Activated CD8-positive, alpha-beta memory T cell treated with anti-CD3 and anti-CD28 coated beads, Interleukin-2, amount 50 U/mL, for 1 hour (primary cell): ENCODE data around the gene FGD3.
A peak's percentile ranks its signal among the peaks of the same experiment; 100 is the strongest.
"Not testable (repeated sequence)": the region's sequence is repeated elsewhere in the genome, so short reads cannot be mapped to it uniquely, and the experiment has no call there.

ENCODE experiments used
- DNase-seq: peaks from one replicate; pipeline ENCODE4 v3.0.0-alpha.2; 2020; ENCODE audit errors: extremely low read depth

Gene FGD3

DNA sequence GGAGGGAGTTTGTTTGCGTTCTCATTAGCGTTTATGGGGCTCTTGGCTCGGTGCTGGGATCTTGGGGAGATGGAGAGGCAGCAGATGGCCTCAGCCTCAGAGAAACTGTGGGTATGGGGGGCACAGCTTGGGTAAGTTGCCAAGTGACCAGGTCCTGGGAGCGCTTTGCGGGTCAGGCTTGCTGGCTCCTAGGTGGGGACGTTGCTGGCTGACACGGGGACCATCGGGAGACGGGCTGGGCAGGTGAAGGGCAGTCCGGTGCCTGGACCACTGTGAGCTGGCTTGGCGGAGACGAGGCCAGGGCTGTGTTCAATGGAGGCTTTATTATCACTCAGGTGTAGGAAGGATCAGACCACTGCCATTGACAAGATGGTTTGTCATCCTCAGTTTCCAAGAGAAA lies 30.0 kb downstream of the FGD3 start:
- no peak for DNase-seq

DNA sequence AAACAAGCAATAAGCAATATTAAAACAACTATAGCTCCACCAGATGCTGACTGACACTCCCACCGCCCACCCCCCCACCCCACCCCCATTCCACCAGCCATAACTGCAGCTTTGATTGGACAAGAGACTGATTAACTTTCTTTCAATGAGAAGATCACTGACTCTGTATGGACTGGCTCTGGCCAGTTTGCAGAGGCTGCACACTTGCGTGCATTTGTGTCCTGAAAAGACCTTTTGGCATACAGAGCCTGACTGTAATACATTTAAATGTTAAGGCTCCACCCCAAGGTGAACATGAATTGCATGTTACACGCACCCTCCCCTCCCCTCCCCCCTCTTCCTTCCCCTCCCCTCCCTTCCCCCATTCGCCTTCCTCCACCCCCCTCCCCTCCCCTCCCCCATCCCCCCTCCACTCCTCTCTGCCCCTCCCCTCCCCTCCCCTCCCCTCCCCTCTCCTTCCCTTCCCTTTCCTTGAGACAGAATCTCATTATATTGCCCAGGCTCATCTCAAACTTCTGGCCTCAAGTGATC lies 31.1 kb downstream of the FGD3 start:
- DNase-seq, result no peak

DNA sequence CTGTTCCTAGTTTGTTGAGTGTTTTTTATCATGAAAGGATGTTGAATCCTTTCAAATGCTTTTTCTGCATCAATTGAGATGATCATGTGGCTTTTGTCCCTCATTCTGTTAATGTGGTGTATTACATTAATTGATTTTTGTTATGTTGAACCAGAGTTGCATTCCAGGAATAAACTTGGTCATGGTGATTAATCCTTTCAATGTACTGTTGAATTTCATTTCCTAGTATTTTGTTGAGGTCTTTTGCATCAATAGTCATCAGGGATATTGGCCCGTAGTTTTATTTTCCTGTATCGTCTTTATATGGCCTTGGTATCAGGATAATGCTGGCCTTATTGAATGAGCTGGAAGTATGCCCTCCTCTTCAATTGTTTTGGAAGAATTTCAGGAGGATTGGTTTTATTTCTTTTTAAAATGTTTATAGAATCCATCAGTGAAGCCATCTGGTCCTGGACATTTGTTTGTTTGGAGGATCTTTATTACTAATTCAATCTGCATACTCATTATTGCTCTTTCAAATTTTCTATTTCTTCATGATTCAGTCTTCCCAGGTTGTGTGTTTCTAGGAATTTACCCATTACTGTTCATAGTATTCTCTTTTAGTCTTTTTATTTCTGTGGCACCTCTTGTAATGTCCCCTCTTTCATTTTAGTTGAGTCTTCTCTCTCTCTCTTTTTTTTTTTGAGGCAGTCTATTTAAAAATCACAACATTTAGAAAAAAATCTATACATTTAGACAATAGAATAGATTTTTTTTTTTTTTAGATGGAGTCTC lies 32.1 kb downstream of the FGD3 start:
- no peak for DNase-seq

DNA sequence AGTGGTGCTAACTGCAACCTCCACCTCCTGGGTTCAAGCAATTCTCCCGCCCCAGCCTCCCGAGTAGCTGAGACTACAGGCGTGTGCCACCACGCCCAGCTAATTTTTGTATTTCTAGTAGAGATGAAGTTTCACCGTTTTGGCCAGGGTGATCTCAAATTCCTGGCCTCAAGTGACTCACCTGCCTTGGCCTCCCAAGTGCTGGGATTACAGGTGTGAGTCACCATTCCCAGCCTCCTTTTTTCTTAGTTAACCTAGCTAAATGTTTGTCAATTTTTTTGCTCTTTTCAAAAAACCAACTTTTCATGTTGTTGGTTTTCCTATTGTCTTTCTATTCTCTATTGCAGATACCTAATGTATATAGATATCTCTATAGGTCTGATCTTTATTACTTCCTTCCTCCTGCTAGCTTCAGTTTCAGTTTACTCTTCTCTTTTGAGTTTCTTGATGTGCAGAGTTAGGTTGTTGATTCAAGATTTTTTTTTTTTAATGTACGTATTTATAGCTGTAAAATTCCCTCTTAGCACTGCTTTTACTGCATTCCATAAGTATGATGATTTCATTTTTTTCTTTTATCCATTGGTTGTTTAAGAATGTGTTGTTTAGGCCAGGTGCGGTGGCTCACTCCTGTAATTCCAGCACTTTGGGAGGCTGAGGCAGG lies 32.9 kb downstream of the FGD3 start:
- DNase-seq, result no peak

DNA sequence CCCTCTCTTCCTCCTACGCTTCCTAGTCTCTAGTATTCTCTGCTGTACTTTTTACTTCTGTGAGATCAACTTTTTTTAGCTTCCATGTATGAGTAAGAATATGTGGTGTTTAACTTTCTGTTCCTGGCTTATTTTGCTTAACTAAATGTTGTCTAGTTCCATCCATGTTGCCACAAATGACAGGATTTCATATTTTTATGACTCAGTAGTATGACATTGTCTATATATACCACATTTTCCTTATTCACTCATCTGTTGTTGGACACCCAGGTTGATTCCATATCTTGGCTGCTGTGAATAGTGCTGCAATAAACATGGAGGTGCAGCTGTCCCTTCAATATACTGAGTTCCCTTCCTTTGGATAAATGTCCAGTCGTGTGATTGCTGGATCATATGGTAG lies 34.8 kb downstream of the FGD3 start:
- no peak for DNase-seq

DNA sequence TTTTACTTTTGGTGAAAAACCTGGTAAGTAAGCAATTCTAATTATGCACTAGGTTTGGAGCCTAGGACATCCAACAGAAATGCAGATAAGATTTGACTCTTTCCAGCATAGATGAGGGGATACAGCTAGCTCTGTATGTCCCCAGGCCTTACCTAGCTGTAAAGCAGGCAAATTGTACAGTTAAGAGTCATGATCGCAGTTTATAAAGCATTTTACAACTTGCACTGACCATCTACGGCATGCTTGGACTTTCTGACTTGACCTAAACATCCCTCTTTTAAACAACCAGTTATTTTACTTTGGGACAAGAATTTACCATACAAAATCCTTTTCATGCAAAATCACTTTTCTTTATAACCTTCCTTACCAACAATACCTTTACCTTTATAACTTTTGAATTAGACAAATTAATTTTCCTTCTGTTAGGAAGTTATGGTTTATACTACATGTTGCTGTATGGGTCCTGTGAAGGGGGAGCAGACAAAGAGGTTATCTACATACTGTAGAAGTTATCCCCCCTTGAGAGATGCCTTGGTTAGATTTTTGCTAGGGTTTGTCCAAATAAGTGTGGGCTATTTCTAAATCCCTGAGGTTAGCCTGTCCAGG lies 36.8 kb downstream of the FGD3 start:
- DNase-seq, result no peak

DNA sequence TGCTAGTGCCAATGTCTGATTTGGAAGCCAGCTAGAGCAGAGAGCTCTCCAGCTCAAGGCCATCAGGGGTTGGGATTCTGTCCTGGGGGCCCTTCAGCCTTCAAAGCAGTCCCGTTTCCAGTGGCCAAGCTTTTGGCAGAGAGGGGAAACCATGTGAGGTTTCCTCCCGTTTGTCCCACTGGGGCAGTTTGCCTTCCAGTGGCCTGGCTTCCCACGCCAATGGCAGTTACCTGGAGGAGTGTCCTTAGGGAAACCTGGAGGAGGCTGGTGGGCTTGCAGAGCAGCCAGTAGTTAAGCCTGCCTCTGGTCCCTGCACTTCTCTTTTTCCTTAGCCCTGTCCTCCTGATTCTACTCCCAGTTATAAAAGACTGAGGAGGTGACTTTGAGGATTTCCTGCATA lies 37.7 kb downstream of the FGD3 start:
- no peak for DNase-seq

DNA sequence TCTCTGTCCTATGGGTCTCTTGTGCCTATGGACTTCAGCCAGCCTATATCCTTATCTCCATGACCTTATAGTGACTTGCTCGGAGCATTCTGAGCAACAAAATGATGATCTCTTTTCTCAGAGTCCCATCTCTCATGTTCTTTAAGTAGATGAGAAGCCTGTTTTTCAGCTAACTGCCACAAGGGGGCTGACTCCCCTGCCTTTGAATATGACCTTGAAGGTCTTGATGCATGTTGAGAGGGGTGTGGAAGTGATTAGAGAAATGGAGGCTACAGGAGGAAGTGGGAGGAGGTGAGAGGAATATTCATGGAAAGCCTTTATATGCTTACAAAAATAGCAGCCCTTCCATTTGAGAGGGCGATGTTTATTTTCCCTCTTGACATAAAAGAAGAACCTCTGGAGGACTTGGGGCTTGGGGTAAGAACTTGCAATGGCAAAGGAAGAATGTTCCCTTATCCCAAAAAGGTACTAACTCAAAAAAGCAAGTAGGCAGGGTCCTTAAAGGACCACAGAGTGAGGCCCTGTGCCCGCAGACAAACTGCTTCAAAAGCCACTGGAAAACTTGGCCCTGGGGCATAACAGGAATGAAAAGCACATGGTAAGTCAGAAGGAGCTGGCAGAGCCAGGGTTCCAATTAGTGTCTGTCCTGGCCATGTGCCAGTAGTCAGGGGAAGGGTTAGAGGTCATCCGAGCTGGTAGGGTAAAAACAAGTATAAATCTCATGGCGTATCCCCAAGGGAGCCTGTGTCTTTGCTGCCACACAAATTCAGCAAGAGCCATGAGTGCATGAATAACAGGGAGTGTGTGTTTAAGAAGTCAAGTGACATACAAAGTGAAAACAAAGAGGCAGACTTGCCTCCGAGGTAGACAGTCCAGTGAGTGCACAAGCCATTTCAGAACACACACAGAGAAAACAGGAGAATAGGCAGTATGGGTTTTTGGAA lies 39.1 kb downstream of the FGD3 start:
- DNase-seq, result no peak

DNA sequence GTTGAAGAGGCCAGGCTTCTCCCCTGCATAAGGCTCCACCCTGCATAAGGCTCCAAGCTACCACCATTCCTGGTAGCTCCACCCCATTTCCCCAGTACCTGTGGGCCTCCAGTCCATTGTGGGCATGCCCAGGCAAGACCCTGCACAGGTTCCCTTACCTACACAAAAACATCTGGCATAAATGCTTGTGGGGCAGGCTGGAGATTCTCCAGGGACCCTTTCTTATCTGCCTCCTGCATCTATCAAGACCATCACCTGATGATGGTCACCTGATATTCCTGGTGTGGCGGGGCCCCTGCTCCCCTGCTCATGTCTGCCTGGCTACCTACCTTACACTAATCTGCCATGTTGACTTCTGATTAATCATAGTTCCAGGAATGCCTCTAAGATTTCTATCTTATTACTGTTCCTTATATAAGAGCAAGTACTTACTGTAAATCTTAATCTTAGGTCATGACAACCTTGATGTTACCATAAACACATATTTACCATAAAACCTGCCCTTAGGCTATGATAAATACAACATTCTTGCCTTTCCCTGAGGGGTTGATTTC lies 41.0 kb downstream of the FGD3 start:
- DNase-seq, result no peak

DNA sequence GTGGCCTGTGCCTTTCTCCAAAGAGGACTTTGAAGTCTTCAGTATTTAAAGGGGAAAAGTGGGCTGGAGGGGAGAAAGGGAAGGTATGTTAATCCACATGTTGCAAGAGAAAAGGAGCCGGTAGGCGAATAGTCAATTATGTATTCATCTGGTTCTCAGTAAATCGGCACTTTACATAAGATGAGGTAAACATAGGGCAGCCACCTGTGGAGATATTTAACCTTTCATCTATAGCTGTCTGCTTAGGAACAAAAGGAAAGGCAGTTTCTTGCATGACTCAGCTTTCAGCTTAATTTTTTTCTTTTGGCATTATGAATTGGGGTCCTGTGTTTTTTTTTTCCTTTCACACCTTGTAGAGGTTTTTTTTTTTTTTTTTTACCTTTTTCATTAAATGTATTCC lies 42.2 kb downstream of the FGD3 start:
- DNase-seq, result no peak

DNA sequence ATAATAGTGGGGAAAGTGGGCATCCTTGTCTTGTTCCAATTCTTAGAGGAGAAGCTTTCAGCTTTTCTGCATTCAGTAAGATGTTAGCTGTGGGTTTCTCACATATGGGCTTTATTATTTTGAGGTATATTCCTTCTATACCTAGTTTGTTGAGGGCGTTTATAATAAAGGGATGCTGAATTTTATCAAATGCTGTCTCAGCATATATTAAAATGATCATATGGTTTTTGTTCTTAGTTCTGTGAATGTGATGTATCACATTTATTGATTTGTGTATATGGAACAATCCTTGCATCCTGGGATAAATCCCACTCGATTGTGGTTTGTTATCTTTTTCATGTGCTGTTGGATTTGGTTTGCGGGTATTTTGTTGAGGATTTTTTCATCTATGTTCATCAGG lies 43.1 kb downstream of the FGD3 start:
- no peak for DNase-seq

DNA sequence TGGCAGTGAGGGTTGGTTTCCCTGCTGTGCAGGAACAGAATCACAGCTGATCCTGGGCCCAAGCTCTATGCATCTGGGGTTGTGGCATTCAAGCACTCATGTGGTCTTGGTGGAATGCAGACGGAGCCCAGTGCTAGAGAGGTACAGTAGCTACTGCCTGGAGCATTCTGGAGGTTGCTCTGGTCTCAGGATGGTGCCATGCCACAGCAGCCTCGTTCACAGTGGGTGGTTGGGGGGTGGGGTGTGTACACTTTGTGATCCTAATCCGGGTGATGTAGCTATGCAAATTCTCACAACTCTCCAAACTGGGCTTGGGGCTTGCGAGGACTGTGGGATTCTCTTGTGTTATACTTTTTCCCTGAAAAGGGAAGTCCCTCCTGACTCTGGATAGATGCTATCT lies 45.2 kb downstream of the FGD3 start:
- DNase-seq, result no peak

DNA sequence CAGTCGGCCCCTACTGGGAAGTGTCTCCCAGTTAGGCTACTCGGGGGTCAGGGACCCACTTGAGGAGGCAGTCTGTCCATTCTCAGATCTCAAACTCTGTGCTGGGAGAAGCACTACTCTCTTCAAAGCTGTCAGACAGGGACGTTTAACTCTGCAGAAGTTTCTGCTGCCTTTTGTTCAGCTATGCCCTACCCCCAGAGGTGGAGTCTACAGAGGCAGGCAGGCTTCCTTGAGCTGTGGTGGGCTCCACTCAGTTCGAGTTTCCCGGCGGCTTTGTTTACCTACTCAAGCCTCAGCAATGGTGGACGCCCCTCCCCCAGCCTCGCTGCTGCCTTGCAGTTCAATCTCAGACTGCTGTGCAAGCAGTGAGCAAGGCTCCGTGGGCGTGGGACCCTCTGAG lies 51.5 kb downstream of the FGD3 start:
- DNase-seq, result not testable (repeated sequence)

DNA sequence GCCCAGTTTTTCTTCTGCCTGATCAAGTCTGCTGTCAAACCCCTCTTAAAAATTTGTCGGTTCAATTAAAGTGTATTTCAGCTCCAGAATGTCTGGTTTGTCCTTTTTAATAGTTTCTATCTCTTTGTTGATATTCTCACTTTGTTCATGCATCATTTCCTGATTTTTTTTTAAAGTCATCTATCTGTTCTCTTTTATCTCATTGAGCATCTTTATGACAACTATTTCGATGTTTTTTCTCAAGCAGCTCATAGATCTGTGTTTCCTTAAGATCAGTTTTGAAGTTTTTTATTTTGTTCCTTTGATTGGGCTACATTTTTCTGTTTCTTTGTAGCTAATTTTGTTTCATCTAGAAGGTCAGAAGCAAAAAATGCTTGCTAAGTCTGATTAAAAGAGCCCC lies 53.7 kb downstream of the FGD3 start:
- DNase-seq, result no peak

DNA sequence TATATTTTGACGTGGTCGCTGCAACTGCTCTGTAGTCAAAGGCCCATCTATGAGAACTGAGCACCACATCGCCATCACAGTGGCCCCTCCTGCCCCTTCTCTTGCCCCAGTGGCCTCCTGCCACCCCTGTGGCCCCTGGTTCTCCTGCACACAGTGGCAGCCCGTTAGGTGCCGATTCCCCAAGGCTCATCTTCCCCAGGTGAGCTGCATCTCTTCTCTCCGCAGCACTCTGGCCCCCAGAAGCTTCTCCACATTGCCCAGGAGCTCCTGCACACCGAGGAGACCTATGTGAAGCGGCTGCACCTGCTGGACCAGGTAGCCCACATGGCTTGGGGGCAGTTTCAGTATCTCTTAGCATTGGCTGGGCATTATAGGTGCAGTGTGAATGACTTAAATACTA lies 55.4 kb downstream of the FGD3 start:
- DNase-seq, result no peak

DNA sequence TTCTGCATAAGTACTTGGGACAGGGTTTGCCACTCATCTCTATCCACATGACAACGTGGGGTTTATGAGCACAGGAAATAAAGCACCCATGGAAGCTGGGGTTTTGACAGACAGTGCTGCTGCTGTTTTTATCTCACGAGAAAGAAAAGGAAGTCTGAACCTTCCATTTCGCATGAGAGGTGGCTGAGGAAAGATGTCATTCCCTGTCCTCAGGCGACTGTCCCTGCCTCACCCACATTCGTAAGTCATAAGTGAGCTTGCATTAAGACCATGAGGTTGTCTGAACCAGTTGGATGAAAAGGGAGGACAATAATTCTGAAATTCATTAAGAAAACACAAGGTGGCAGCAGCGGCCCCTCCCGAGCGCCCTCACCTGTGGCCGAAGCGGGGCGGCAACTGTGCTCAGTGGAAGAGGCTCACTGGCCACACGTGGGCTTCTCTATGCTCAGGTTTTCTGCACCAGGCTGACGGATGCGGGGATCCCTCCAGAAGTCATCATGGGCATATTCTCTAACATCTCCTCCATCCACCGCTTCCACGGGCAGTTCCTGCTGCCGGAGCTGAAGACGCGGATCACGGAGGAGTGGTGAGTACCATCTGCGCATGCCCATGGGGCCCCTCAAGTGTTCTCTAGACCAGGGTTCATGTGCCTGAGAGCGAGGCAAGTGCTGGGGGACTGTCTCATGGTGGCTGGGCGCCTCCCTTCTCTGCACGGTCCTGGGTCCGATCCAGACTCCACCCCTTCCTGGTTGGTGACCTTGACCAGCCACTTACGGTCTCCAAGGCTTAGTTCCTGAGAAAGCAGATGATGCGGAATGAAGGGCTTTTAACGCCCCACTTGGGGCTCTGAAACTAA lies 56.5 kb downstream of the FGD3 start:
- peak; percentile 27 for DNase-seq

DNA sequence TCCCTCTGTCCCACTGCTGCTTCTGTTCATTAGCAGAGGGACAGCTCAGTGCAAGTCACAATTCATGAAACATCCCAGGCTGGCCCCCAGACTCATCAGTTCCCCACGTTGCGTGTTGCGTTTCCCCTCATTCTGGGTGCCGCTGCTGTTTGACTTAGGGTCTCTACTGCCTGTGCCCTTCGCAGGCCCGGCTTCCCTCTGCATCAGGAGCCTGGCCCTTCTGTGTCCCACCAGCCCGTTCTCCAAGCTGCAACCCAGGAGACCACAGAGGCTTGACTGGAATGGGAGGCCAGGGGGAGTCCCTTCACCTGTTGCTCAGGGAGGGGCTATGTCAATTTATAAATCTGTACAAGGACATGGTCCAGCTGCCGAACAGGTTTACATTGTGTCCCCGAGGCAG lies 57.2 kb downstream of the FGD3 start:
- no peak for DNase-seq

DNA sequence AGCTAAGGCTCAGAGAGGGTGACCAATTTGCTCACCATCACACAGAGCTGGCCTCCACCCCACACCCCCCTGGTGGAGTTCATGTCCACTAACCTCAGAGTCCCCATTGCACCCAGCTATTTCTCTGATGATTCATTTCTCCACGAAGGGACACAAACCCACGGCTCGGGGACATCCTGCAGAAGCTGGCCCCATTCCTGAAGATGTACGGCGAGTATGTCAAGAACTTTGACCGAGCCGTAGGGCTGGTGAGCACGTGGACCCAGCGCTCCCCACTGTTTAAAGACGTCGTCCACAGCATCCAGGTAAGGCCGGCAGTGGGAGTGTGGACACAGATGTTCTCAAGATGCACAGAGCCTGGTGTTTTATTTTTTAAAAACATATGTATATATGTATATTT lies 58.6 kb downstream of the FGD3 start:
- DNase-seq, result no peak

DNA sequence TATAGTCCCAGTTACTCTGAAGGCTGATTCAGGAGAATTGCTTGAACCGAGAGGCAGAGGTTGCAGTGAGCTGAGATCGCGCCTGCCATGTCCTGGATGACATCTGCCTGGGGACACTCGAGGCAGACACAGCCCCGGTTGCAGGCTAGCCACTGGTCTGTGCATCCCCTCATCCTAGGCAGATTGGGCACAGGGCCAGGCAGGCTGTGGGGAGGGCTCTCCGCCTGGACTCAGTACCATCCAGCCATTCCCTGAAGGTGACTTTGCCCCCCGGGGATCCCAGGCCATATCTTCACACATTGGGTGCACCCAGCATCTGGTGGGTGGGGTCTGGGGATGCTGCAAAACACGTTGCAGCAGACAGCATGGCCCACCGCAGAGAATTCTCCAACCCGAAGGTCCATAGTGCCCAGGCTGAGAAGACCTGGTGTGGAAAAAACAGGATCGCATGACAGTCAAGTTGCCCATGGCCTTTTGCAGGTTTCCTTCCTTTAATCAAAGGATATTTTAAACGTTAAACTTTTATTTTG lies 60.3 kb downstream of the FGD3 start:
- no peak for DNase-seq

DNA sequence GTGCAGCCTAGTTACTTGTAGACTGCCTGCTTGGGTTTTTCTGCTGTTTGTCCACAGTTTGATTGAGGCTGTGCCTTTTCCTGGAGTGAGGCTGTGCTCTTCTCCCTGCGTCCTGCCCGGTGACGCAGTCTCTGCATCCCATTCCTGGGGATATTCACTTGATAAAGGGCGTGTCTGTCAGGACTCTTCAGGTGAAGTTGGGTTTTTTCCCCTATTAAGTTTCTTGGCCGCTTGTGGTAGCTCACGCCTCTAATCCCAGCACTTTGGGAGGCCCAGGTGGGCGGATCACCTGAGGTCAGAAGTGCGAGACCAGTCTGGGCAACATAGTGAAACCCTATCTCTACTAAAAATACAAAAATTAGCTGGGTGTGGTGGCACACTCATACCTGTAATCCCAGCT lies 61.1 kb downstream of the FGD3 start:
- no peak for DNase-seq
